Esophagus squamous epithelium (tissue), 5 donors: ENCODE measurements around the gene CCDC92. TPM values are rescaled to one million over a fixed set of nuclear protein-coding genes. Genes with fewer than 3 reads are reported as not detected.
A peak's percentile ranks its signal among the peaks of the same experiment; 100 is the strongest.

Experiments used
- DNase-seq: peaks from one replicate; lab custom pipeline; 2025; lab: John Stamatoyannopoulos, UW
- H3K27ac ChIP-seq, 4 donors: fragments of 200-600 bp; sonication (generic); one replicate each; pipeline ENCODE4 v1.5.1; 2016 to 2019; ENCODE audit warnings: mild to moderate bottlenecking in 1 of 4
- H3K27me3 ChIP-seq, 4 donors: fragments of 200-600 bp; sonication (generic); 1 replicate in 3 of 4; 2 replicates in 1 of 4; pipeline versions ENCODE4 v1.5.1 to v1.6.0; 2017 to 2021; ENCODE audit warnings: antibody characterized with exemption in 1 of 4
- H3K36me3 ChIP-seq, 3 donors: fragments of 200-600 bp; sonication (generic); one replicate each; pipeline ENCODE4 v1.5.1; 2016 to 2019
- H3K4me1 ChIP-seq, 3 donors: fragments of 200-600 bp; sonication (generic); one replicate each; pipeline ENCODE4 v1.5.1; 2017 to 2019
- H3K4me3 ChIP-seq, 4 donors: fragments of 200-600 bp; sonication (generic); 1 replicate in 3 of 4; 2 replicates in 1 of 4; pipeline ENCODE4 v1.5.1; 2016 to 2019; ENCODE audit warnings: mild to moderate bottlenecking in 2 of 4, moderate library complexity in 1 of 4
- H3K9me3 ChIP-seq, 3 donors: fragments of 200-600 bp; sonication (generic); one replicate each; pipeline ENCODE4 v1.5.1; 2016 to 2019
- CTCF ChIP-seq, 6 experiments: fragments of 450-650 bp in 4 of 6; fragments of 200-600 bp in 2 of 6; sonication (generic) in 2 of 6; IDR thresholded peaks; one replicate each; pipeline ENCODE4 v1.5.1; 2016 to 2019; ENCODE audit warnings: antibody characterized with exemption in 6 of 6, mild to moderate bottlenecking in 4 of 6, moderate library complexity in 4 of 6
- POLR2A ChIP-seq, 4 donors: fragments of 450-650 bp; IDR thresholded peaks; one replicate each; pipeline ENCODE4 v1.6.1; 2017; ENCODE audit warnings: antibody characterized with exemption in 4 of 4, mild to moderate bottlenecking in 4 of 4, moderate library complexity in 3 of 4
- WGBS, 2 donors: methylation state at CpG; one replicate each; pipeline ENCODE4 v1.1.5; 2018; 5-methylcytosine and 5-hydroxymethylcytosine counted together
- intact Hi-C: fragments of 100-400 bp; cut with DNase I; formaldehyde crosslinking; loops from one replicate; pipeline ENCODE4 v1.15.0; 2022
- total RNA-seq, 4 donors: library from RNA; depleted of rRNA; stranded (reverse); fragments of >200 nt; gene quantifications; one replicate each; pipeline ENCODE4 v1.1.0, GENCODE V29; 2016
- donor health status: DM: yes; HTN: yes; CAD: no.

Gene CCDC92
- total RNA-seq, 4 donors from 2014 or later = 7.2 to 16.2 (median 11.4) TPM

GRCh38 chr12:123986374-123986965, 13.8 kb upstream of the CCDC92 start:
- Histone ChIP-seq H3K4me1 (peaks cover 0 to 40% (median 6%) of the 10 kb centered on the region in 3 donors), H3K4me3 (no peak overlapping the region), H3K27ac (peak overlapping the region in 1 of 4 donors; percentile 22), H3K36me3 (peaks cover 0 to 76% (median 3%) of the 10 kb centered on the region in 3 donors), H3K9me3 (no peaks in the 10 kb centered on the region), H3K27me3 (no peaks in the 10 kb centered on the region)
- DNase-seq = no peak
- WGBS, 2 donors = 77 to 80% methylated on average over 3 of the region's 3 CpGs
- no peak for TF ChIP-seq CTCF (IDR thresholded peaks at IDR 0.05)
- intact Hi-C loops = no loop called here

GRCh38 chr12:123984903-123985302, 12.3 kb upstream of the CCDC92 start:
- WGBS, 2 donors = 90% methylated on average over 4 of the region's 4 CpGs
- no peak for DNase-seq
- H3K4me3 ChIP-seq = no peak overlapping the region
- peaks cover 0 to 66% (median 3%) of the 10 kb centered on the region in 3 donors for H3K36me3 ChIP-seq
- H3K4me1 ChIP-seq = peaks cover 0 to 25% (median 0%) of the 10 kb centered on the region in 3 donors
- no peak overlapping the region for H3K27ac ChIP-seq
- intact Hi-C loops = no loop called here
- no peaks in the 10 kb centered on the region for H3K9me3 ChIP-seq
- no peaks in the 10 kb centered on the region for H3K27me3 ChIP-seq
- TF ChIP-seq CTCF (IDR thresholded peaks at IDR 0.05) (no peak), POLR2A (IDR thresholded peaks at IDR 0.05) (no peak)

GRCh38 chr12:123983822-123984485, 11.3 kb upstream of the CCDC92 start:
- TF ChIP-seq POLR2A (IDR thresholded peaks at IDR 0.05) (no peak), CTCF (IDR thresholded peaks at IDR 0.05) (peak; percentile 23 to 65 (median 44))
- H3K27ac ChIP-seq = peak overlapping the region in 1 of 4 donors; percentile 9
- no peaks in the 10 kb centered on the region for H3K9me3 ChIP-seq
- 54% methylated on average over 7 of the region's 7 CpGs for WGBS, 2 donors
- peaks cover 0 to 23% (median 0%) of the 10 kb centered on the region in 3 donors for H3K4me1 ChIP-seq
- DNase-seq = no peak
- H3K27me3 ChIP-seq = no peaks in the 10 kb centered on the region
- peaks cover 0 to 64% (median 3%) of the 10 kb centered on the region in 3 donors for H3K36me3 ChIP-seq
- H3K4me3 ChIP-seq = no peak overlapping the region
- intact Hi-C loops = no loop called here

GRCh38 chr12:123982269-123982668, 9.6 kb upstream of the CCDC92 start:
- 93 to 99% methylated on average over 7 of the region's 7 CpGs for WGBS, 2 donors
- H3K4me3 ChIP-seq = no peak overlapping the region
- H3K9me3 ChIP-seq = no peaks in the 10 kb centered on the region
- H3K36me3 ChIP-seq = peaks cover 0 to 55% (median 0%) of the 10 kb centered on the region in 3 donors
- no peak for TF ChIP-seq POLR2A (IDR thresholded peaks at IDR 0.05)
- no peak for TF ChIP-seq CTCF (IDR thresholded peaks at IDR 0.05)
- no peak for DNase-seq
- H3K4me1 ChIP-seq = peaks cover 0 to 23% (median 0%) of the 10 kb centered on the region in 3 donors
- no peaks in the 10 kb centered on the region for H3K27me3 ChIP-seq
- intact Hi-C loops = no loop called here
- H3K27ac ChIP-seq = no peak overlapping the region

GRCh38 chr12:123979566-123979965, 6.9 kb upstream of the CCDC92 start:
- H3K9me3 ChIP-seq = no peaks in the 10 kb centered on the region
- no peak overlapping the region for H3K4me3 ChIP-seq
- TF ChIP-seq POLR2A (IDR thresholded peaks at IDR 0.05) = no peak
- TF ChIP-seq CTCF (IDR thresholded peaks at IDR 0.05) = no peak
- H3K4me1 ChIP-seq = peaks cover 0 to 15% (median 0%) of the 10 kb centered on the region in 3 donors
- no peak for DNase-seq
- H3K27ac ChIP-seq = no peak overlapping the region
- intact Hi-C loops = no loop called here
- H3K36me3 ChIP-seq = peaks cover 0 to 43% (median 0%) of the 10 kb centered on the region in 3 donors
- no peaks in the 10 kb centered on the region for H3K27me3 ChIP-seq
- 88 to 96% methylated on average over 6 of the region's 6 CpGs for WGBS, 2 donors
